ENCODE data around the gene ABCG1. TPM values are rescaled to one million over a fixed set of nuclear protein-coding genes. Genes with fewer than 3 reads are reported as not detected.

ABCG1 gene
- total RNA-seq, 1 donor from 2014 or later, result 6.3 TPM

GRCh38 chr21:42191064-42191463, 27.9 kb upstream of the ABCG1 start:
- intact Hi-C loops (cut with DNase I), result no loop called here
- no peak for DNase-seq (ENCODE audit: low spot score)

GRCh38 chr21:42191696-42192595, 27.0 kb upstream of the ABCG1 start:
- intact Hi-C loops (cut with DNase I), result no loop called here
- DNase-seq (ENCODE audit: low spot score), result no peak

- no peak for DNase-seq (ENCODE audit: low spot score)
- intact Hi-C loops (cut with DNase I), result no loop called here
Observed at GRCh38 chr21:42193131-42193671, 25.7 kb upstream of the ABCG1 start.

GRCh38 chr21:42193721-42194120, 25.2 kb upstream of the ABCG1 start:
- intact Hi-C loops (cut with DNase I), result no loop called here
- no peak for DNase-seq (ENCODE audit: low spot score)

GRCh38 chr21:42194863-42195262, 24.1 kb upstream of the ABCG1 start:
- DNase-seq (ENCODE audit: low spot score), result no peak
- intact Hi-C loops (cut with DNase I), result no loop called here

GRCh38 chr21:42195378-42196031, 23.4 kb upstream of the ABCG1 start:
- no peak for DNase-seq (ENCODE audit: low spot score)
- intact Hi-C loops (cut with DNase I), result no loop called here

GRCh38 chr21:42198929-42199867, 19.7 kb upstream of the ABCG1 start:
- DNase-seq (ENCODE audit: low spot score), result peak; percentile 72
- intact Hi-C loops (cut with DNase I), result no loop called here

GRCh38 chr21:42199868-42200463, 19.0 kb upstream of the ABCG1 start:
- intact Hi-C loops (cut with DNase I), result no loop called here
- peak; percentile 58 for DNase-seq (ENCODE audit: low spot score)

- peak; percentile 26 for DNase-seq (ENCODE audit: low spot score)
- intact Hi-C loops (cut with DNase I), result no loop called here
Observed at GRCh38 chr21:42200906-42201614, 17.9 kb upstream of the ABCG1 start.

GRCh38 chr21:42201615-42202161, 17.3 kb upstream of the ABCG1 start:
- intact Hi-C loops (cut with DNase I), result no loop called here
- peak; percentile 58 for DNase-seq (ENCODE audit: low spot score)

- peak; percentile 49 for DNase-seq (ENCODE audit: low spot score)
- intact Hi-C loops (cut with DNase I), result no loop called here
Observed at GRCh38 chr21:42202321-42202720, 16.6 kb upstream of the ABCG1 start.

GRCh38 chr21:42203321-42203720, 15.6 kb upstream of the ABCG1 start:
- DNase-seq (ENCODE audit: low spot score), result no peak
- intact Hi-C loops (cut with DNase I), result no loop called here

- intact Hi-C loops (cut with DNase I), result no loop called here
- DNase-seq (ENCODE audit: low spot score), result no peak
Observed at GRCh38 chr21:42203936-42204335, 15.0 kb upstream of the ABCG1 start.

- intact Hi-C loops (cut with DNase I), result no loop called here
- peak; percentile 36 for DNase-seq (ENCODE audit: low spot score)
Observed at GRCh38 chr21:42207426-42207825, 11.5 kb upstream of the ABCG1 start.

GRCh38 chr21:42208036-42208435, 10.9 kb upstream of the ABCG1 start:
- no peak for DNase-seq (ENCODE audit: low spot score)
- intact Hi-C loops (cut with DNase I), result no loop called here

GRCh38 chr21:42208801-42209490, 10.0 kb upstream of the ABCG1 start:
- intact Hi-C loops (cut with DNase I), result no loop called here
- DNase-seq (ENCODE audit: low spot score), result no peak

GRCh38 chr21:42209801-42210479, 9.0 kb upstream of the ABCG1 start:
- peak; percentile 36 for DNase-seq (ENCODE audit: low spot score)
- intact Hi-C loops (cut with DNase I), result no loop called here
